ENCODE results near the gene GPHN.
"Not testable (repeated sequence)": the region's sequence is repeated elsewhere in the genome, so short reads cannot be mapped to it uniquely, and the experiment has no call there.

The GPHN gene

GRCh38 chr14:67031920-67032774 lies 524.2 kb downstream of the GPHN start:
- no peak for TF ChIP-seq POLR2A (IDR thresholded peaks at IDR 0.05; ENCODE audit: low read depth, low read length)
- DNase-seq (ENCODE audit: insufficient read length, low spot score) (no peak), FAIRE-seq (no peak)

GRCh38 chr14:67045440-67045839 lies 537.5 kb downstream of the GPHN start:
- FAIRE-seq = no peak
- TF ChIP-seq POLR2A (IDR thresholded peaks at IDR 0.05; ENCODE audit: low read depth, low read length) = no peak
- DNase-seq (ENCODE audit: insufficient read length, low spot score) = no peak

GRCh38 chr14:67050896-67051295 lies 542.9 kb downstream of the GPHN start:
- FAIRE-seq (no peak), DNase-seq (ENCODE audit: insufficient read length, low spot score) (no peak)
- no peak for TF ChIP-seq POLR2A (IDR thresholded peaks at IDR 0.05; ENCODE audit: low read depth, low read length)

DNA sequence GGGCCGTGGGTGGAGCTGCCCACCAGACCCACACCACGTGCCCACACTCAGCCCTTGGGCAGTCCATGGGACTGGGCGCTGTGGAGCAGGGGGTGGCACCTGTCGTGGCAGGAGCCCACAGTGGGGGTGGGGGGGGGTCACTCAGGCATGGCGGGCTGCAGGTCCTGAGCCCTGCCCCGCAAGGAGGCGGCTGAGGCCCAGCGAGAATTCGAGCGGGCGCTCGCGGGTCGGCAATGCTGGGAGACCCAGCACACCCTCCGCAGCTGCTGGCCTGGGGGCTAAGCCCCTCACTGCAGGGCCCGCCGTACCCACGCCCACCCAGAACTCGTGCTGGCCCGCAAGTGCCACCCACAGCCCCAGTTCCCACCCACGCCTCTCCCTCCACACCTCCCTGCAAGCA lies 548.7 kb downstream of the GPHN start:
- no peak for TF ChIP-seq POLR2A (IDR thresholded peaks at IDR 0.05; ENCODE audit: low read depth, low read length)
- no peak for FAIRE-seq
- DNase-seq (ENCODE audit: insufficient read length, low spot score) = no peak

DNA sequence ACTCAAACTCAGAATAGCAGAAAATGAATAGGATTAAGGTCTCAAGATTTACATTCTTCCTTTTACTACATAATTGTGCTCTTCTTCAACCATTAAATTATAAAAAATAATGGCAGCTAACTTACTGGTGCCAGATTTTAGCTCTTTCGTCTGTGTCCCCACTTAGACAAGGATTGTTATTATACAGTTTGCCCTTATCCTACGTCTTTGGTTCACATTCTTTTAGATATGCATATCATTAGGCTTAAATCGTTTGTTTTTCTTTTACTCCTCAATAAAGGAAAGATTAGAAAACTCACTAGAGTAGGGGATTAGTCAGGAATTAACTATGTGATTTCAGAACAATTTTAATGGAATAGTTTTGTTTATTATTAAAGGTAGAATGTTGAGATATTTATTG lies 551.6 kb downstream of the GPHN start:
- FAIRE-seq (no peak), DNase-seq (ENCODE audit: insufficient read length, low spot score) (no peak)
- no peak for TF ChIP-seq POLR2A (IDR thresholded peaks at IDR 0.05; ENCODE audit: low read depth, low read length)

DNA sequence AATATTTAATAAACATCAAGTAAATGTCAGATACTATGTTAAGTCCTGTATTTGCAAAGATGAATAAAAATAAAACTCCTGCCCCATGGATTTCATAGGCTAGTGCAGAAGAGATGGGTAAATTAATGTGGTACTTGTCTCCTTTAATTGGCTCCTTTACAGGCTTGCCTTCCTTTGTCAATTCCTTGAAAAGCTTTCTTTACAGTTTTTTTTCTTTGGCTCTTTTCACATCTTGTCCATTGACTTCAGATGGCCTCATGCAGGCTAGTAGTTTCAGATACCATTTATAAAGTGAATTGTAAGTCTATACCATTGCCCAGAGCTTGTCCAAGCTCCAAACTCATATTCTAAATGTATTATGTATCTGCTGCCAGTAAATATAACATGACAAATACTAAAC lies 552.6 kb downstream of the GPHN start:
- no peak for TF ChIP-seq POLR2A (IDR thresholded peaks at IDR 0.05; ENCODE audit: low read depth, low read length)
- no peak for DNase-seq (ENCODE audit: insufficient read length, low spot score)
- no peak for FAIRE-seq

DNA sequence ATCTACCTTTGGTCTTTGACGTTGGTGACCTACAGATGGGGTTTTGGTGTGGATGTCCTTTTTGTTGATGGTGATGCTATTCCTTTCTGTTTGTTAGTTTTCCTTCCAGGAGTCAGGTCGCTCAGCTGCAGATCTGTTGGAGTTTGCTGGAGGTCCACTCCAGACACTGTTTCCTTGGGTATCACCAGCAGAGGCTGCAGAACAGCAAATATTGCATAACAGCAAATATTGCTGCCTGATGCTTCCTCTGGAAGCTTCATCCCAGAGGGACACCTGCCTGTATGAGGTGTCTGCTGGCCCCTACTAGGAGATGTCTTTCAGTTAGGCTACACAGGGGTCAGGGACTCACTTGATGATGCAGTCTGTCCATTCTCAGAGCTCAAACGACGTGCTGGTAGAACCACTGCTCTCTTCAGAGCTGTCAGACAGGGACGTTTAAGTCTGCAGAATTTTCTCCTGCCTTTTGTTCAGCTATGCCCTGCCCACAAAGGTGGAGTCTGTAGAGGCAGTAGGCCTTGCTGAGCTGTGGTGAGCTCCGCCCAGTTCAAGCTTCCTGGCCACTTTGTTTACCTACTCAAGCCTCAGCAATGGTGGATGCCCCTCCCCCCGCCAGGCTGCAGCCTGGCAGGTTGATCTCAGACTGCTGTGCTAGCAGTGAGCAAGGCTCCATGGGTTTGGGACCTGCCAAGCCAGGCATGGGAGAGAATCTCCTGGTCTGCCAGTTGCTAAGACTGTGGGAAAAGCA lies 559.3 kb downstream of the GPHN start:
- not testable (repeated sequence) for DNase-seq (ENCODE audit: insufficient read length, low spot score); FAIRE-seq

DNA sequence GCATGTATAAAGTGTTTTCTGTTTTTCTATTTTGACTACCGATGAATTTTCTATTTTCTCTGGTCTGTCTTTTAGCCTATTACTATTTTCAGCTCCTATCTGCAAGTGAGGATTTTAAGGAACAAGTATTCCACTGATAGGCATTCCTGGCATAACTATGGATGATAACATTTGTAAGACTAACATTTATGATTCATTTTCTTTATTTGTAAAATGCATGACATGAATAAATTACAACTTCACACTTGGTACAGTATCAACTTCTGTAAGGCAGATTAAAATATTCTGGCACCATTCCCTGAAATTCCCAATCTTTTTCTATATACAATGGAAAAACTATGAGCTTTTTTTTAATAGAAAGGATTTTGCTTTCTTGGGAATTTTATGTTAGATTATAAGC lies 560.3 kb downstream of the GPHN start:
- no peak for TF ChIP-seq POLR2A (IDR thresholded peaks at IDR 0.05; ENCODE audit: low read depth, low read length)
- FAIRE-seq = no peak
- DNase-seq (ENCODE audit: insufficient read length, low spot score) = no peak

DNA sequence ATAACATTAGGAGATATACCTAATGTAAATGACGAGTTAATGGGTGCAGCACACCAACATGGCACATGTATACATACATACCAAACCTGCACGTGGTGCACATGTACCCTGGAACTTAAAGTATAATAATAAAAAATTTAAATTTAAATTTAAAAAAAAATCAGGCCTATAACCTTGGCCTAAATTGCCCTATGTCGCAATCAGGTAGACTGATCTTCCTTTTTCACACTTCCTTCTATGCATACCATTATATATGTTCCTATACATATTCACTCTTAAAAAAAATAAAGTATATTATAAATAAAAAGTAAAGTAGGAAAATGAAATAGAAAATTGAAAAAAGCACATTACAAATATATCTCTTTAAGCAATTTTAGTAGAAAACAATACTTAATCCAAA lies 563.6 kb downstream of the GPHN start:
- DNase-seq (ENCODE audit: insufficient read length, low spot score) (no peak), FAIRE-seq (no peak)
- TF ChIP-seq POLR2A (IDR thresholded peaks at IDR 0.05; ENCODE audit: low read depth, low read length) = no peak

- TF ChIP-seq POLR2A (IDR thresholded peaks at IDR 0.05; ENCODE audit: low read depth, low read length) = no peak
- FAIRE-seq = no peak
- DNase-seq (ENCODE audit: insufficient read length, low spot score) = no peak
Measured at GRCh38 chr14:67077921-67078320, 570.0 kb downstream of the GPHN start.

DNA sequence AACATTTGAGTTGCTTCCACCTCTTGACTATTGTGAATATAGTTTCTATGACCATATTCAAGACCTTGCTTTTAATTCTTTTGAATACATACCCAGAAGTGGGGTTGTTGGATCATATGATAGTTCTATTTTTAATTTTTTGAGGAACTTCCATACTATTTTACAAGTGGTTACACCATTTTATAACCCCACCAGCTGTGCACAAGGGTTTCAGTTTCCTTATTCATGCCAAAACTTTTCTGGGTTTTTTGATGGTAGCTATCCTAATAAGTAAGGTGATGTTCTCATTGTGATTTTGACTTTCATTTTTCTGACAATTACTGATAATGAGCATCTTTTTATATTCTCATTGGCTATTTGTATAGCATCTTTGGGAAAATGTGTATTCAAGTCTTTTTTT lies 571.9 kb downstream of the GPHN start:
- FAIRE-seq = no peak
- no peak for DNase-seq (ENCODE audit: insufficient read length, low spot score)
- no peak for TF ChIP-seq POLR2A (IDR thresholded peaks at IDR 0.05; ENCODE audit: low read depth, low read length)

GRCh38 chr14:67108230-67108629 lies 600.3 kb downstream of the GPHN start:
- FAIRE-seq (no peak), DNase-seq (ENCODE audit: insufficient read length, low spot score) (no peak)
- no peak for TF ChIP-seq POLR2A (IDR thresholded peaks at IDR 0.05; ENCODE audit: low read depth, low read length)

DNA sequence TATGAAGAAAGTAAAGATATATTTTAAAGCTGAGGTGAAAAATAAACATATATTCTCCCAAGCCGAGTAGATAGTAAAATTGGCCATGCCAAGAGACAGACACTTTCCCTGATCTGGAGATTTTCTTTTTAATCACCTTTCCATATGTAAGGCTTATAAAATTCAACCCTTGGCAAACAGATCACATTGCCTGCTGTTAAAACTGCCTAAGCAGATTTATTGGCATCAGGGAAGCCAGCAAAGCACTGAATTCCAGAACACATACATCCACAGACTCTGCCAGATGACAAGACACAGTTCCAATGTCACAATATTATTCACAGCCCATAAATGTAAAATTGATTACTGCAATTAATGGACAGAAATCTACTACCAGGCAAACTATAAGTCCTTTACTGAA lies 603.1 kb downstream of the GPHN start:
- FAIRE-seq (no peak), DNase-seq (ENCODE audit: insufficient read length, low spot score) (no peak)
- TF ChIP-seq POLR2A (IDR thresholded peaks at IDR 0.05; ENCODE audit: low read depth, low read length) = no peak

GRCh38 chr14:67112344-67112743 lies 604.4 kb downstream of the GPHN start:
- no peak for TF ChIP-seq POLR2A (IDR thresholded peaks at IDR 0.05; ENCODE audit: low read depth, low read length)
- FAIRE-seq = no peak
- no peak for DNase-seq (ENCODE audit: insufficient read length, low spot score)

DNA sequence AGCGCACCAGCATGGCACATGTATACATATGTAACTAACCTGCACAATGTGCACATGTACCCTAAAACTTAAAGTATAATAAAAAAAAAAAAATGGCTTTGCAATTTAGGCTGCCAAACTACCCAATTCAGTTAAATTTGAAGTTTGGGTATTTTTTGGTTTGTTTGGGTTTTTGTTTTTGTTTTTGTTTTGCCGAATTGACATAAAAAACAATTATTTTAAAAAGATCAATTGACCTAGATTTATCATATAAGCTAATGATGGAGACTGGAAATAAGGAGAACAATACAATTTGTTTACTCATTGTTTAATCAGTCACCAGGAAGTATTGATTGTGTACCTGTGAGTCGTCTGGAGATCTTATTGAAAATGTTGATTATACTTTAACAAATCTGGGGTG lies 619.2 kb downstream of the GPHN start:
- FAIRE-seq (no peak), DNase-seq (ENCODE audit: insufficient read length, low spot score) (no peak)
- no peak for TF ChIP-seq POLR2A (IDR thresholded peaks at IDR 0.05; ENCODE audit: low read depth, low read length)

Data from H54 (cell line).